OCI-LY3 (cell line): ENCODE data around the gene LDB2.

Source experiments
- H2AFZ ChIP-seq: fragments of 200-600, 300-600 bp; shearing (Covaris generic); 2 replicates; pipeline ENCODE4 v1.6.0; 2014; ENCODE audit warnings: antibody characterized with exemption, low read depth, low read length
- H3K27ac ChIP-seq: fragments of 200-600, 300-600 bp; sonication (generic); 2 replicates; pipeline ENCODE4 v1.5.1; 2014; ENCODE audit warnings: mild to moderate bottlenecking, low read length, moderate library complexity, mixed read lengths
- H3K27me3 ChIP-seq: fragments of 200-600, 300-600 bp; sonication (generic); 2 replicates; pipeline ENCODE4 v1.6.1; 2014; ENCODE audit warnings: low read depth, low read length, mixed read lengths
- H3K36me3 ChIP-seq: fragments of 200-600, 300-600 bp; sonication (generic); replicated peaks from 2 replicates; pipeline ENCODE3; 2014; ENCODE audit warnings: low read depth, low read length, mixed read lengths
- H3K4me1 ChIP-seq: fragments of 300-600, 200-600 bp; sonication (generic); 2 replicates; pipeline ENCODE4 v1.6.1; 2014; ENCODE audit warnings: low read length, mixed read lengths
- H3K4me2 ChIP-seq: fragments of 200-600, 300-600 bp; sonication (generic); 2 replicates; pipeline ENCODE4 v1.6.1; 2014; ENCODE audit warnings: low read length, mixed read lengths
- H3K4me3 ChIP-seq: fragments of 300-600, 200-600 bp; sonication (generic); 2 replicates; pipeline ENCODE4 v1.5.1; 2014; ENCODE audit warnings: antibody characterized with exemption, mild to moderate bottlenecking, low read length, moderate library complexity
- H3K79me2 ChIP-seq: fragments of 300-600, 200-600 bp; shearing (Covaris generic); 2 replicates; pipeline ENCODE4 v1.6.1; 2014; ENCODE audit warnings: mild to moderate bottlenecking, low read length, mixed read lengths
- H3K9ac ChIP-seq: fragments of 300-600, 200-600 bp; shearing (Covaris generic); 2 replicates; pipeline ENCODE4 v1.6.0; 2014; ENCODE audit warnings: mild to moderate bottlenecking, low read length, moderate library complexity
- H3K9me3 ChIP-seq: fragments of 200-600, 300-600 bp; shearing (Covaris generic); 2 replicates; pipeline ENCODE4 v1.6.1; 2014; ENCODE audit warnings: low read length, mixed read lengths; ENCODE audit not compliant: insufficient read depth
- H4K20me1 ChIP-seq: fragments of 200-600, 300-600 bp; sonication (generic); 2 replicates; pipeline ENCODE4 v1.6.1; 2016; ENCODE audit warnings: low read length, mixed read lengths; ENCODE audit not compliant: insufficient read depth
- CTCF ChIP-seq: fragments of 200-600, 300-600 bp; sonication (generic); IDR thresholded peaks from 2 replicates; pipeline ENCODE4 v1.5.1; 2014; ENCODE audit warnings: antibody characterized with exemption, low read length, low read depth
- EZH2phosphoT487 ChIP-seq: fragments of 200-600 bp; shearing (Covaris generic); IDR thresholded peaks from 2 replicates; pipeline ENCODE4 v1.6.1; 2018; ENCODE audit warnings: antibody characterized with exemption, mixed run types, low read depth

The LDB2 gene

DNA sequence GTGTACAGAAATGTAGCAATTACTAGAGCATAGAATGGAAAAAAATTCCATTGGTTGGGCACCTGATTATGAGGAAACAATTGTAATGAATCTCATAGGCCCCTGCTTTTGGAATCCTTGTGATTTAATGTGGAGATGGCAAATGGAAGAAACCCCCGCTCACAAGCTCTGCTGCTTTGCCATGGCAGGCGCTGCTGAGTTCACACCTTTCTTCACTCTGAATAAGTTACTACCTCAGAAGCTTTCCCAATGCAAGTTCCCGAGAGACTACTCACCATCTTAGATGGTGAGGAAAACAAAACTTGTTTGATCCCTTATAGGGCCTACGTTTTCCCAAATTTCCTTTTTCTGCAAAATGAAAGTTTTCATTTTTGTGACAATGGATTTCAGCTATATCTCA is 405.6 kb downstream of the LDB2 start:
- no peak for TF ChIP-seq CTCF
- TF ChIP-seq EZH2phosphoT487, result no peak
- H3K4me3 ChIP-seq, result no peak overlapping the region
- no peaks in the 10 kb centered on the region for H3K27me3 ChIP-seq
- H3K9me3 ChIP-seq, result no peaks in the 10 kb centered on the region
- H3K36me3 ChIP-seq, result no peaks in the 10 kb centered on the region
- no peak overlapping the region for H3K4me2 ChIP-seq
- no peak overlapping the region for H3K9ac ChIP-seq
- no peaks in the 10 kb centered on the region for H3K79me2 ChIP-seq
- no peaks in the 10 kb centered on the region for H3K4me1 ChIP-seq
- no peaks in the 10 kb centered on the region for H4K20me1 ChIP-seq
- H2AFZ ChIP-seq, result no peak overlapping the region
- no peak overlapping the region for H3K27ac ChIP-seq

GRCh38 chr4:16489226-16489625 is 409.2 kb downstream of the LDB2 start:
- Histone ChIP-seq H4K20me1 (no peaks in the 10 kb centered on the region), H3K4me1 (no peaks in the 10 kb centered on the region), H2AFZ (no peak overlapping the region), H3K79me2 (no peaks in the 10 kb centered on the region), H3K9ac (no peak overlapping the region), H3K9me3 (no peaks in the 10 kb centered on the region), H3K4me2 (no peak overlapping the region), H3K27ac (no peak overlapping the region), H3K36me3 (no peaks in the 10 kb centered on the region), H3K4me3 (no peak overlapping the region), H3K27me3 (no peaks in the 10 kb centered on the region)
- TF ChIP-seq CTCF (no peak), EZH2phosphoT487 (no peak)

GRCh38 chr4:16488084-16488483 is 410.4 kb downstream of the LDB2 start:
- H3K9me3 ChIP-seq, result no peaks in the 10 kb centered on the region
- H3K79me2 ChIP-seq, result no peaks in the 10 kb centered on the region
- TF ChIP-seq EZH2phosphoT487 (no peak), CTCF (no peak)

DNA sequence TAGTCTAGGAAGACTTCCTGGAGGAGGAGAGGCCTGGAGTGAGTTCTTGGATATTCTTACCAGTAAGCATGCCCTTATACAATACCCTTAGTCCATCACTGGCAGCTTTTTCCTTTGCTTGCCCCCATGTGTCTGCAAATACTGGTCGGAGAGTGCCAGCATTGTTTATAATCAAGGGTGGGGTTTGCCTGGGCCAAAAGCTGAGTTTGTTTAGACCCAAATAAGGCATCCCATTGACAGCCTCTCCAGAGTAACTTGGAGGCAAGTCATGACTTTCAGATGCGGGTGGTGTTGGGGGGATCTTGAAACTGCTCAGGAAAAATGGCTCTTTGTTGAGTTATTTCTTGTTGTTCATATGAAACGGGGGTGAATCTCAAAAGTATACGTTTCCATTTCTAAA is 413.7 kb downstream of the LDB2 start:
- Histone ChIP-seq H2AFZ (no peak overlapping the region), H3K36me3 (no peaks in the 10 kb centered on the region), H3K27ac (no peak overlapping the region), H3K27me3 (no peaks in the 10 kb centered on the region), H3K4me3 (no peak overlapping the region), H3K4me2 (no peak overlapping the region), H3K4me1 (no peaks in the 10 kb centered on the region), H3K9me3 (no peaks in the 10 kb centered on the region), H3K79me2 (no peaks in the 10 kb centered on the region), H4K20me1 (no peaks in the 10 kb centered on the region), H3K9ac (no peak overlapping the region)
- TF ChIP-seq EZH2phosphoT487 (no peak), CTCF (no peak)

More at GRCh38 chr4:16488084-16488483, 410.4 kb downstream of the LDB2 start:
- Histone ChIP-seq H3K27ac (no peak overlapping the region), H3K27me3 (no peaks in the 10 kb centered on the region), H3K9ac (no peak overlapping the region), H3K4me2 (no peak overlapping the region), H3K4me1 (no peaks in the 10 kb centered on the region), H3K36me3 (no peaks in the 10 kb centered on the region), H3K4me3 (no peak overlapping the region), H4K20me1 (no peaks in the 10 kb centered on the region), H2AFZ (no peak overlapping the region)
